HG03460 (cell line): ENCODE data around the gene AMBP.

Experiments used
- ATAC-seq: cut with Tn5 transposase; IDR thresholded peaks from one replicate; pipeline ENCODE4 v1.9.1; 2021; ENCODE audit not compliant: unreplicated experiment

Gene AMBP

DNA sequence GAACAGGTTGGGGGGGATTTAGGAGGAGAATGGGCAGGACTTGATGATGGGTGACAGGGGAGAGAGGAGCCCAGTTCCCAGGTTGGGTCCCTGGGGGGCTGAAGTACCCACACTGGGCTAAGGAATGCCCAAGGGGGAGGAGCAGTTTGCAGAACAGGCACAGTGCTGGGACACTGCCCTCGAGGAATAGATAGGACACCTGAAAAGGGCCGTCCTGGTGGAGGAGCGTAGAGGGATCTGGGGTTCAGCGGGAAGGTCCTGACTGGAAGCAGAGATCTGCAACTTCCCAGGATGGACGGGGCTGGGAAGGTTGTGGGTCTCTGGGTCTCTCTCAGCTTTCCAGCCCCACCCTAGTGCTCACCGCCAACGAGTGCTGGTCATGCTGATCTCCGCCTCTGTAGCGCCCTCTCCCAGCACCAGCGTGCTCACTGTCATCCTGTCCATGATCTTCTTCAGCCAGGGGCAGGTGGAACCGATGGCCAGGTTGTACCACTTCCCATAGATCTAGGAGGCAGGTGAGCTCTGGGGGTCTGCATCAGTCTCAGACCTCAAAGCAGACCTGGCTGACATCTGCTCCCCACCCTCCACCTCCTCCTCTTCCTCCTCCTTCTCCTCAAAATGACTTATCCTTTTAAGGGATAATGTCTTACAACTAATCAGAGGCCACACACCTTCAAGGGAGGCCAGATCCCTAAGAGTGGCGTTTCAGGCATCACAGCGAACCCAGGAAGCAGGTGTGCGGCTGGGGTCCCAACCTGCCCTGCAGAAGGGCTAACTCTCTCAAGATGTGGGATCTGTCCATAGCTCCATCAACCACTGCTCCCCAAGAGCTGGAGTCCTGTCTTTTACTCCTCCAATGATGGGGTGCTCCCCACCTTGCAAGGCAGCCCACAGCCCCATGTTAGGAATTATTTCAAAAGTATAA, 1.6 kb downstream of the AMBP start:
- no peak for ATAC-seq

DNA sequence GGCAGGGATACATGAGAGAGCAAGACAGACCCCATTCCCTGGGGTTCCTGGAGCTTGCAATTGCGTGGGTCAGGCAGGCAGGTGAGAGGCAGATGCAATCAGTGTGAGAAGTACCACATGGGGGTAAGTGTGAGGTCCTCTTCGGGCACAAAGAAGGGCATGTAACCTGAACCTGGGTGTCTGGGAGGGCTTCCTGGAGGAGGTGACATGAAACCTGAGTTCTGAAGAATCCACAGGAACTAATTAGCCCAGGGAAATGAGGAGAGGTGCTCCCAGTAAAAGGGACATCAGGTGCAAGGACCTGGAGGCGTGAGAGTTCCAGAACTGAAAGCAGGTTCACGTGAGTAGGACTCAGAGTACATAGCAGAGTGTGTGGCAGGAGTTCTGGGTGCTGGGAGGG, 2.5 kb downstream of the AMBP start:
- ATAC-seq, result no peak

DNA sequence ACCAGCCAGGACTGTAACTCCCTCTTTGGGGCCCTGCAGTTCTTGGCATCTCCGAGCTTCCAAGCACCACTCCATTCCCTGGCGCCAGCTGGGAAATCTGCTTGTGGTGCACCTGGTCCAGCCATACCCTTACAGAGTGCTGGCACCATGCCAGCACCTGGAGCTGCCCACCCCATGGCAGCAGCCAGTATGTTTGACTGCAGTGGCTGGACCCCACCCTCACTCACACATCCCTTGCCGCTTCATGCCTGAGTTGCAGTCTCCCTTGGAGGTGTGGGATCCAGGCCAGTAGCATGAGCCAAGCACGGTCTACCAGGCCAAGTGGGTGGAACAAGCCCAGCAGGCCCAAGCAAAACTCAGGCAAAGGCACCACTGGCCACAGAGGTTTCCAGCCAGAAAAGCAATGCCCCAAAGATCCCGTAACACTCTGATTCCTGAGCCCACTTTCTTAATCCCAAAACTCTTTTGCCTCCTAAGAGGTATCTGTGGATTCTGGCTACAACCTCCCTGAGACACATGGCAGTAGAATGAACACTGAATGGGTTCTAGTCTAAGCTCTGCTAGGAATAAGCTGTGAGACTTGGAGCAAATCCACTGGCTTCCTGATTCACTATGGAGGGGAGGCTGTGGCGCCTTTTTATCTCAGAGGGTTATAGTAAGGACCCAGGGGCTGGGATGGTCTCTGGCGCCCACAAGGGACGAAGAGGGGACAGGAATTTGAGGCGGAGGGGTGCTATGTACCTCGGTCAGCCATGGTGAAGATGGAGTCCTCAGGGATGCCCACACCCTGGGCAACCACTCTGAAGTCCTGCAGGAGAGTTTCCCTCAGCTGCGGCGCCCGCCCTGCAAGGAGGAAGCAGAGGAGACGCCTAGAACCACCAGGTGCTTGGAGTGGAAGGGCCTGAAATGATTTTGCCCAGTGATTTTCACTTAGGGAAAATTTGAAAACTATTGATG, 5.6 kb downstream of the AMBP start:
- ATAC-seq, result no peak

DNA sequence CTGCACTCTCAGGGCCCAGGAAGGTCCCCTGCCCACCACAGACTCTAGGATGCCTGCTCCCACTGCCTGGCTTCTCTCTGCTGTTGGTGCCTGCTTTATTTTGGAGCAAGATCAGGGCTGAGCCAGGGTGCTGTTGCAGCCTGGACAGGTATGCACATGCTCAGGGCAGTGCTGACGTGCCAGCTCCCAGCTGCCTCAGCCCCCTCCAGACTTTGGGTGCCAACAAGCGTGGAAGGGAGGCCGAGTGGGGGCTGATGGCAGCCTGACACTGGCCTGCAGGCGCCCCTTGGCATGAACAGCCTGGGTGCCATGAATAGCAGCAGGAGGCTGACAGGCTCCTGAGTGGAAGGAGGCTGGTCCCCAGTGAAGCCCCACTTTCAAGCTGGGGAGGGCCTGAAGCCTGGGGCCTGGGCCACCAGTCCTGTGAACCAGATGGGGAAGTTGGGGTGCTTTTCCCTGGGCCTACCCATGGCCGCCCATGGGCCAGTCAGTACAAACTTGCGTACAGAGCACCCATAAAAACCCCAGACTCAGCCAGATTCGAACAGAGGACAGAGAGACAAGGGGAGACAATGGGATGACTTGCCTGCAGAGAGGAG, 6.8 kb downstream of the AMBP start:
- no peak for ATAC-seq

DNA sequence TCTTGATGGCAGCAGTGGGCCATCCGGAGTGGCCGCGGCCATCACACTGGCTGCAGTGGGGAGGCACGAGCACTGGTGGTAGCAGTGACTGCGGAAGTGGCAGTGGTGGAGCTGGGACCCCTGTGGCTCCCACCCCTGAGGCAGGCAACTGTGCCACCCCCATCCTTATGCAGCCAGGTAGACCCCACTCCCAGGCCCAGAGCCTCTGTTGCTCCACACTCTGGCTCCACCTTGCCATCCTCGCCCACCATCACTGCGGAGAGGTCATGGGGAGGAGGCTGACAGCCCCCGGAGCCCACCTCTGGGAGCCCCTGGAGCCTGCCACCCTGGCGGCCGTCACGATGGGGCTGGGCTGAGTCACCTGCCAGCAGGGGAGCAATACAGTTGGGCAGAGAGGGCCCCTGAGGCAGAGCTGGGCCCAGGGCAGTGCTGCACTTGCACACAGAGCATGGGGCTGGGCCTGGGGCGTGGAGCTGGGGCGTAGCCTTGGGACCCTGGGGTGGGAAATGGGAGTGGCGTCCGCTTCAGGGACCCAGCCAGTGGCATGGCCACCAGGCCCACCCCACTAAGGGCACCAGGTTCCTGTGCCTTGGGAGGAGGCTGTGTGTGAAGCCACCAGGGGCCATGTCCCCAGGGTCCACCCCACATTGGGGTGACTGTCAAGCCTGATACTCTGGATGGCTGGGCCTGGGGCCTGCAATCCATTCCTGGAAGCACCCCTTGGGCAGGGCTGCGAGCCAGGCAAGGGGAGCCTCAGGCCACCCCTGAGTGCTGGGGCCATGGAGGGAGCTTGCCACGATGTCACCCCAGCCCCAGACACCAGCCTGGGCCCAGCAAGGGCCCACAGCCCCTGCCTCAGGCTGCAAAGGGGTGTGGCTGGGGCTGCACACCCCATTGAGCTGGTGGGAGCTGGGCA, 7.7 kb downstream of the AMBP start:
- no peak for ATAC-seq

DNA sequence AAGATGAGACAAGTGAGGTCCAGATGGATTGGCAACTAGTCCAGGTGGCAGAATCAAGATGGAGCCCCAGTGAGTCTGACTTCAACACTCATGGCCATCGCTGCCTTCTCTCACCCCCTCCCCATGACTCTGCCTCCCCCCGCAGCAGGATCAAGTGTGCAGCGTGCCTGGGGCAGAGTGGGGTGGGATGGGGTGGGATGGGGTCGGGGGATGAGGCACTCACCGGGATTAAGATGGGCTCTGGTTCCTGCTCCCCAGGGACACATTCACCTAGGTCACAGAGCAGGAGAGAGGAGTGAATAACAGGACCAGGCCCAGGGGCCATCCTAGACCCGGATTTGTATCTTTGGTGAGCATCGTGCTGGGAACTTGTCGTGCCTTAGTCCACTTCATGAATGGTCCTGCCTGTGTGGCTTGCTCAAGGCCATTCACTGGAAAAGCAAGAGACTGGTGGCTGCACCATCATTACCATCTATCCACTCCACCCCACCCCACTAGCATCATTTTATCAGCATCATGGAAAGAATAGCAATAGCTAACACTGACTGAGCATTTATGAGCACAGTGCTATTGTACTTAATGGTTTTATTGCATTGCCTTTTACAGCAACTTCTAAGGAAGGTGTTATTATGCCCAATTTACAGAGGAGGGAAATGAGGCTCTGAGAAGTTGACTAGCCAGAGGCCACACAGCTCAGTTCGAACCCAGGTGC, 8.5 kb downstream of the AMBP start:
- ATAC-seq, result no peak

DNA sequence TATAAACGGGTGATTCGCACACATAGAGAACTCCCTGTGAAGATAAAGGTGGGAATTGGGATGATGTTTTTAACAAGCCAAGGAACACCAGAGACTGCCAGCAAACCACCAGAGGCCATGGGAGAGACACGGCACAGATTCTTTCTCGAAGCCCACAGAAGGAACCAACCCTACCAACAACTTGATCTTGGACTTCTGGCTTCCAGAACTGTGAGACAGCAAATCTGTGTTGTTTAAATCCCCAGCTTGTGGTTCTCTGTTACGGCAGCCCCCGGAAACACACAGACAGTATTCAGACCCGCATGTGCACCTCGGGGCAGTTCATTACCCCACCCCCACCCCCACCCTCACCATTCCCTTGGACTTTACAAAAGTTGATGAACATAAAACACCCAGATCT, 12.8 kb downstream of the AMBP start:
- no peak for ATAC-seq

DNA sequence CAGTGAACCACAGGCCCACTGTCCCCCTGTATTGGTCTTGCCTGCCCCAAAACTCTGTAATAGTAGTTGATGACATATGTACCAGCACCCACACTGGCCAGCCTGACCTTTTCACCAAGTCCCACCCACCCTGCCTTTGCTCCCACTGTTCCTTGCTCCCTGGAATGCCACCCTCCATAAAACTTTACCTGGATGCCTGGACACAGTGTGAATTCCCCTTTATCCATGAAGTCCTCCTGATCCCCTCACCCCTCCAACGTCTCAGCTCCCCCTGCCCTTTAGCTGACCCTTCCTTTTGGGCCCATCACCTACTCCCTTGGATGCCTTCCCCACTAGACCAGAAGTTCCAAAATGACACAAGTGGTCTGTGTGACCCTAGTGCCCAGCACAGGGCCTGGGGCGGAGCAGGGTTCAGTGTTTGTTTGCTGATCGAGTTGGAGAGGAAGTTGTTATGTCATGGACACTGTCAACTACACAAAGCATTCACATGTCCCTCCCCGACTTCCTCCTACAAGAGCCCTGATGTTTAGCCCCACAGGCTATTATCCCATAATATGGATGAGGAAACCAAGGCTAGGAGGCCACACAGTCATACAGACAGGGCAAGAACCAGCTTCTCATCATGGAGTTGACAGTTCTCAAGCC, 16.1 kb downstream of the AMBP start:
- ATAC-seq, result no peak

DNA sequence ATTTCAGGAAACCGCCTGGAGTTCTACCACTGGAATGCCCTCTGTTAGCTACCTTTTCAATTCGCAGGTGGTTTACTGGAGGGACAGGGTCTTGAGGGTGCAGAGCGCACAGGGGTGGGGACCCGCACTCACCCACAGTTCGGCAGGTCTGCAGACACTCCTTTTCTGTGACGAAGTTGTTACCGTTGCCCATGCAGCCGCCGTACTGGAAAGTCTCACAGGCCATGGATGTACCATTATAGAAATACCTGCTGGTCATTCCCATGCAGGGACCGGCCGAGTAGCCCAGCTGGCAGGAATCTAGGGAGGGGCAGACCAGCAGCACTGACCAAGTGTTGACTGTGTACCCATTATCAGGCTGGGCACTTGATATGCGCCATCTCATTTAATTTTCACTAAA, 16.8 kb downstream of the AMBP start:
- no peak for ATAC-seq

DNA sequence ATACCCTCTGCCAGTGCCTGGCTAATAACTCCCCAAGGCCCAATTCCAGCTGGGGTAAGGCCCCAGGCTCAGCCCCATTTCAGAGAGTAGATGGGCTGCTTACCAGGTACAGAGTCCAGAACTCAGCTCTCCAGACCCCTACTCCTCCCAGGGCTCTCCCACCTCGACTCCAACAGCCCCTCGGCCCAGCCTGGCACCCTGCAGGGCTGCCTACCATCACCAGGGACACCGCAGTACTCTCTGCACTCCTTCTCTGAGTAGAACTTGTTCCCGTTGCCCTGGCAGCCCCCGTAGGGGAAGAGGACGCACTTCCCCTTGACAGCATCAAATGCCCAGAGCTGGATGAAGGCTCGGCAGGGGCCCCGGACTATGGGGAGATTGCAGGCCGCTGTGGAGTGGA, 17.4 kb downstream of the AMBP start:
- ATAC-seq, result no peak

DNA sequence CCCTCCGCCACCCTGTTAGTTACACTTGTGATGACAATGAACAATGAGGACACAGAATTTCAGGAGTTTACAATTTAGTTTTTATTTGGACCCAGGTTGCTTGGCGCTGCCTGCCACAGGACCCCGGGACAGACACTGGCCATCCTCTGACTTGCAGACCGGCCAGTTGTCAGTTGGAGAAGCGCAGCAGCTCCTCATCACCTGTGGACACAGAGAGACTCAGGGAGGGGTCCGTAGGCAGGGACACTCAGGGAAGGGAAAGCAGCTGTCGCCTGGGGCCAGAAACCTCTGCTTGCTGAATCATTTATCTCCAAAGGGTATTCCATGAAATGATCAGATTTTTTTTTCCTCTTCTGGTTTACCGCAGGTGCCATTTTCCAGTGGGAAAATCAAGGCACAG, 18.0 kb downstream of the AMBP start:
- ATAC-seq, result no peak

DNA sequence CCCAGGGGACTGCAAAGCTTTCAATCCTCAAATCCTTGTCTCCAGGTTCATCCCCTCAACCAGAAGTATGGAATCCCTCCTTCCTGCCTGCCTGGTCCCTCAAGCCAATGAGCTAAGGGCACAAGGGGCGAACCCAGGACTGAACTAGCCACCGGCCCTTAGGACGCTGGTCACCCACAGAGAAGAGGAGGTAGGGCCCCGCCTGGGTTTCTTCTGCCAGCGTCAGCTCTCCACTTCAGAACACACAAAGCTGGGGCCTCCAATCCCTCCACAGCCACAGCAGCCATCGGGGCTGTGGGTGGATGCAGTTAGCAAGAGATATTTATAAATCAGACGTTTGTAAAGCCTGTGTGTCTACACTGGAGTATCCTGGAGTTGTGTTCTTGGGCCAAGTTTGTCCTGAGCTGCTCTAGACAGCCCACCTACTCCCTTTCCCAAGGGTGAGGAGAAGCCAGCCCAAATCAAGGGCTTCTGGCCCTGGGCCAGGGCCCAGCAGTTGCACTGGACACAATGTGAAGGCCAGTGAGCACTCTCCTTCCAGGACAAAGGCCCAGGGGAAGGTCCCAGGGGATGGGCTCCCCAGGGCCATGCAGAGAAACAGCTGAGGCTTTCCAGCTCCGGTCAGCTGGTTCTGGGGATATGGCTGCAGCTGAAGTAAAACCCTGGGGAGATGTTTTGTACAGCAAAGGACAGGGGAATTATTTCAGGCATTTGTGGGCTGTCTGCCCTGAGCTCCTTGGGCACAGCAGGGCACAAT, 18.9 kb downstream of the AMBP start:
- ATAC-seq, result no peak

DNA sequence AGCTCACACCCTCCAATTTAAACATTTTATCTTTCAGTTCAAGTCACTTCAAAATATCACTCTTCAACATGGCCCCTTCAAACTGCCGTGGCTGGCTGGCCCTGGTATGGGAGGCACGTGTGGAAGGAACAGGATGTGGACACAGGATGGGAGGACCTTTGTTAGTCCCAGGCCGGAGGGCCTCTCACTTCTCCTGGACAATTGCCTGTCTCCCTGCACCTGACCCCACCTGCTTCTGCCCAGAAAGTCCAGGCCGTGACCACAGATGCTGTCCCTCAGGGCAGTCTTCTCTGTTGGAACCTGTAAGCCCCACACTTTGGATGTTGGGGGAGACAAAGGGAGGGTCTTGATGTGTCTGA, 19.4 kb downstream of the AMBP start:
- no peak for ATAC-seq

DNA sequence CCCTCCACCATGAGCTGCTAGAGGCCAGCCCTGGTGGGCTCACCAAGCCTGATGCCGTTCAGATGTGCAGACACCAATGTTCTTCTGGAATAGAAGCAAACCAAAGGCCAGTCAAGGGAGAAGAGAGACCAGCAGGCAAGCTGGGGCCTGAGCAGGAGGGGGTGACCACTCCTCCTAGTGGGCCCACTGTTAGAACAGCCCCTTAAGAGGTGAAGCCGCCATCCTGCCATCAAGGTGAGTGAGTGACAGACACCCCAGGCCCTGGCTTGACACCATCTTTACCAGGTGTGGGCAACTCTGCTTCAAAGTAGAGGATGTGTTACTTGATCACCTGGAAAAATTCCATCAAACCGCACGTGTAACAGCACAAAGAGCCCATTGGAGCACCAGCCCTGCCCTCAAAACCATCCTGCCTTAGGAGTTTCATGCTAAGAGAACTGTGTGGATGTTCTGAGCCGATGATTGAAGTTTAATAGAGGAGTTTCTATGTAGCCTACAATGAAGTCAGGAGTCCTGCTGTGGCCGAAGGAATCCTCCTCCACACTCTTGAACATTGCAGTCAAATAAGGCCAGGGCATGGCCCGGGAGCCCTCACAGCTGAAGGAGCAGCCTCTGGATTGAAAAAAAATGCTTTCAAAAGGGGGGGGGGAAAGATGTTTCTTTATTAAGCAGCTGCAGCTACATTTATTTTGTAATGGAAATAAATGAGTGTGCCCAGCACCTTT, 20.8 kb downstream of the AMBP start:
- ATAC-seq, result no peak

DNA sequence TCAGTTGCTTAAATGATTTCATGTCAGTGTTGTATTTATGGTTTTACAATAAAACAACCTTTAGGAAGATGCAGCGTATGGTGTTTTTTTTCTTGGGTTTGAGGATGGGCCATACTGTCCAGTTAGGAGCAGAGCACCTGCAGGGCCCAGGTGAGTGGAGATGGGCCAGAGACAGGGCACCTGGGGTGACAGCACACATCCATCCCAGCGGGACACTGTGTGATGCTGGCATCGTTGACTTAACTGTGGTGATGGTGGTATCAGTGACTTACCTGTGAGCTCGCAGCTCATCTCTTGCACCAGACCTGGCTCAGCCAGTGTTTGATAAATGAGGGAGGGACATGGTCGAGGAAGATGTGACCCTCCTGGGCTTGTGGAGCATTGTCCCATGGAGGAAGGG, 21.6 kb downstream of the AMBP start:
- no peak for ATAC-seq

DNA sequence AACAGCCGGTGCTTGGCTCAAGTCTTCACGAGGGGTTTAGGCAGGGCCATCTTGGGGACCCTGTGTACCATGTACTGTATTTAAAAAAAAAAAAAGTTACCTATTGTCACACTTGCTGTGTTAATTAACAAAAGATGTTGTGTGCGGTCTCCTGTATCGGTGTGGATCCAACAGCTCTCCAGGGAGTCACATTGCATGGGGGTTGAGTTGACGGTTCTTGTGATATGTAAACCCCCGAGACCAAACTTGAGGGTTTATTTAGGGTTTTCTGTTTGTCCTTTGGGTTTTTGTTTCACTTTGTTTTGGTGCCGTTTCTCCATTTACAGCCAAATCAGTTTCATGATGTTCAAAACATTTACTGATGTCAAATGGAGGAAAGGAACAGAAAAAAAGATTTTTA, 22.2 kb downstream of the AMBP start:
- ATAC-seq, result no peak

DNA sequence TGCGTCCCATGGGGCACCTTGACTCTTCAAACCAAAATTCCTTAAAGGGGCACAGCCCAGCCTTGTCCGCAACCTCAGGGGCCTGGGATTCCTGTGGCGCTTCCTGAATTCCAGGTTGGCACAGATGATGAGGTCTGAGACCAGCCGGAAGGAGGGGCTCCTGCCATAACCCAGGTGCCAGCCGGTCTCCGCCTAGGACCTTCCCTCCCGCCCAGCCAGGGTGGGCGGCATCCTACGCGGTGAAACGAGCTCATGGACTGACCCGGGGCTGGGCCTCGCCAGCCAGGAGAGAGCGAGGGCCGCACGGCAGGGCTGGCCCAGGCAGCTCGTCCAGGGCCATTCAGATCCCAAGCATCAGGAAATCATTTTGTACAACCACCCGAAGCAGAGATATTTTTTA, 23.0 kb downstream of the AMBP start:
- ATAC-seq, result no peak

DNA sequence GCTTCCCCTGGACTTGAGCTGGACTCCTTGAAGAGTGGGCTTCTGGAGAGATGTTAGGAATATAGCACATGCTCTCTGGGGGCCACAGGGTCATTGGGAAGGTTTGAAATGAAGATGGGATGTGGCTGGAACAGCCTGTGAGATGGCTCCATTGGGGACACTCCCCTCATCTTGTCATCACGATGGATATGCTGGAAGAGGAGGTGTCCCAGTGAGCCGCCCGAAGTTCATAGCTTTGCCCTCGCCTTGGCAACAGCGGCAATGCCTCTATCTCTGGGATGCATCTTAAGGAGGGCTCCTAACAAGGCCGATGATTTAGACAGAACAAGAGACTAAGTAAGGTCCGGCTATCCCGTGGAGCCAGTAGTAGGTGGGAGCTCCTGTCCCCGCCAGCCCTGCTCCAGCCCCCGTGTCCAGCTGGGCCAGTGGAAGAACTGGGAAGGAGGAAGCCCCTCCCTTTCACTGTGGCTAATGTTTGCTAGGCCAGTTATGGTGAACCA, 23.9 kb downstream of the AMBP start:
- ATAC-seq, result no peak
